ENCODE measurements around the gene CCDC157.

DNA sequence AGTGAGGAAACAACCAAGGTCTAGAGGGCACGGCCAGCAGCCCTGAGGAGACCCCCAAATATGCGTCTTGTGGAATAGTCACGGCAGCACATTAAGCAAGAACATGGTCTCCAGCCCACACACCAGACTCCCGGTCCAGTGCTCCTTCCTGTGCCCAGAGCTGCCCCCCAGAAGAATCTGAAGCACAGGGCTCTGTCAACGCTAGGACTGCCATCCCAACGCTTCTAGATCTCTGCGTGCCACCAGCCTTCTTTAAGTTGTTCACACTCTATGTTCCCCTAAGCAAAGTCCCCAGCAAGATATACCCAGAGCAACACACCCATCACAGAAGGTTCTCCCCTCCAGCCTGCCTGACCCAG lies 36.5 kb downstream of the CCDC157 start:
- TF ChIP-seq, protein P1, sequence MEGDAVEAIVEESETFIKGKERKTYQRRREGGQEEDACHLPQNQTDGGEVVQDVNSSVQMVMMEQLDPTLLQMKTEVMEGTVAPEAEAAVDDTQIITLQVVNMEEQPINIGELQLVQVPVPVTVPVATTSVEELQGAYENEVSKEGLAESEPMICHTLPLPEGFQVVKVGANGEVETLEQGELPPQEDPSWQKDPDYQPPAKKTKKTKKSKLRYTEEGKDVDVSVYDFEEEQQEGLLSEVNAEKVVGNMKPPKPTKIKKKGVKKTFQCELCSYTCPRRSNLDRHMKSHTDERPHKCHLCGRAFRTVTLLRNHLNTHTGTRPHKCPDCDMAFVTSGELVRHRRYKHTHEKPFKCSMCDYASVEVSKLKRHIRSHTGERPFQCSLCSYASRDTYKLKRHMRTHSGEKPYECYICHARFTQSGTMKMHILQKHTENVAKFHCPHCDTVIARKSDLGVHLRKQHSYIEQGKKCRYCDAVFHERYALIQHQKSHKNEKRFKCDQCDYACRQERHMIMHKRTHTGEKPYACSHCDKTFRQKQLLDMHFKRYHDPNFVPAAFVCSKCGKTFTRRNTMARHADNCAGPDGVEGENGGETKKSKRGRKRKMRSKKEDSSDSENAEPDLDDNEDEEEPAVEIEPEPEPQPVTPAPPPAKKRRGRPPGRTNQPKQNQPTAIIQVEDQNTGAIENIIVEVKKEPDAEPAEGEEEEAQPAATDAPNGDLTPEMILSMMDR (IDR thresholded peaks at IDR 0.05; ENCODE audit: low read length) = no peak
- no peak for TF ChIP-seq EZH2 (IDR thresholded peaks at IDR 0.05; ENCODE audit: borderline replicate concordance, low read length)
